GM12892 (cell line): ENCODE measurements around the gene COQ10A.

Source experiments
- POLR2A ChIP-seq: IDR thresholded peaks from 2 replicates; pipeline ENCODE4 v1.6.1; 2011; ENCODE audit warnings: low read depth, low read length, control low read depth
- POLR2AphosphoS5 ChIP-seq: IDR thresholded peaks from 2 replicates; pipeline ENCODE4 v1.6.1; 2011; ENCODE audit warnings: low read depth, low read length, control low read depth
- TAF1 ChIP-seq: IDR thresholded peaks from 2 replicates; pipeline ENCODE4 v1.6.1; 2011; ENCODE audit warnings: low read depth, mild to moderate bottlenecking, control low read depth, low read length, borderline replicate concordance

DNA sequence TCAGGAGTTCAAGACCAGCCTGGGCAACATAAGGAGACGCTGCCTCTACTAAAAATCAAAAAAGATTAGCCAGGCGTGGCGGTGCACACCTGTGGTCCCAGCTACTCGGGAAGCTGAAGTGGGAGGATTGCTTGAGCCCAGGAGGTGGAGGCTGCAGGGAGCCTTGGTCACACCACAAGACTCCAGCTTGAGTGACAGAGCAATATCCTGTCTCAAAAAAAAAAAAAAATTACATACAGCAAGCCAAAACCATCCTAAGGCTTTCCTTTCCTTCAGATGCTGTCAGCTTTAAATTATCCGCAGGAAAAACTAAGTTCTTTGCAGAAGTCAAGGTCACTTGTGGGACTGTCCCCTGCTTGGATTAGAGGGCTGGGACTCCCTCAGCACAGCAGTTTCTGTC lies 32.1 kb downstream of the COQ10A start:
- TF ChIP-seq POLR2A (no peak), TAF1 (no peak), POLR2AphosphoS5 (no peak)
